NT2/D1 (cell line): ENCODE data around the gene CACNB1.

ENCODE experiments used
- SUZ12 ChIP-seq: IDR thresholded peaks from 2 replicates; pipeline ENCODE4 v1.6.1; 2011; ENCODE audit not compliant: insufficient read length, insufficient read depth; ENCODE audit errors: extremely low read depth
- ZNF274 ChIP-seq: IDR thresholded peaks from 2 replicates; pipeline ENCODE4 v1.6.1; 2011; ENCODE audit warnings: mild to moderate bottlenecking, low read depth, low read length

- TF ChIP-seq ZNF274 (no peak), SUZ12 (no peak)
These were observed 39.0 kb upstream of the CACNB1 start for GRCh38 chr17:39236450-39236927.
